H9 (cell line): ENCODE measurements around the gene DDX60. TPM values are rescaled to one million over a fixed set of nuclear protein-coding genes. Genes with fewer than 3 reads are reported as not detected.

Experiments
- DNase-seq: peaks from one replicate; pipeline ENCODE4 v3.0.0-alpha.2; 2017
- H2AFZ ChIP-seq: one replicate; pipeline ENCODE4 v1.6.1; 2013; ENCODE audit warnings: mild to moderate bottlenecking, low read length, control low read depth, moderate library complexity
- H2AK5ac ChIP-seq: 2 replicates; pipeline ENCODE4 v1.6.1; 2013; ENCODE audit warnings: low read length, control low read depth, mixed read lengths; ENCODE audit not compliant: insufficient read length
- H2BK120ac ChIP-seq: one replicate; pipeline ENCODE4 v1.6.1; 2013; ENCODE audit warnings: low read depth, mild to moderate bottlenecking, low read length, control low read depth, inconsistent platforms; ENCODE audit not compliant: poor library complexity, severe bottlenecking
- H2BK12ac ChIP-seq: 2 replicates; pipeline ENCODE4 v1.6.1; 2013; ENCODE audit warnings: low read length, control low read depth, mixed read lengths, low read depth; ENCODE audit not compliant: insufficient read length
- H2BK15ac ChIP-seq: 2 replicates; pipeline ENCODE4 v1.6.1; 2013; ENCODE audit warnings: low read depth, low read length, control low read depth
- H2BK20ac ChIP-seq: one replicate; pipeline ENCODE4 v1.6.1; 2013; ENCODE audit warnings: low read depth, mild to moderate bottlenecking, low read length, control low read depth, inconsistent platforms; ENCODE audit not compliant: poor library complexity, severe bottlenecking
- H2BK5ac ChIP-seq: 2 replicates; pipeline ENCODE4 v1.6.1; 2013; ENCODE audit warnings: low read length, control low read depth, mixed read lengths; ENCODE audit not compliant: insufficient read length
- H3K14ac ChIP-seq: 2 replicates; pipeline ENCODE4 v1.6.1; 2013; ENCODE audit warnings: low read length, control low read depth; ENCODE audit not compliant: insufficient read depth
- H3K18ac ChIP-seq: 2 replicates; pipeline ENCODE4 v1.6.1; 2013; ENCODE audit warnings: low read depth, mild to moderate bottlenecking, mixed read lengths, low read length, control low read depth; ENCODE audit not compliant: insufficient read length
- H3K23ac ChIP-seq: 2 replicates; pipeline ENCODE4 v1.6.1; 2013; ENCODE audit warnings: low read length, control low read depth, mixed read lengths, low read depth; ENCODE audit not compliant: insufficient read length
- H3K23me2 ChIP-seq: 2 replicates; pipeline ENCODE4 v1.6.1; 2013; ENCODE audit warnings: low read depth, mild to moderate bottlenecking, mixed read lengths, low read length, control low read depth; ENCODE audit not compliant: insufficient read length, poor library complexity, severe bottlenecking
- H3K27ac ChIP-seq: 2 replicates; pipeline ENCODE4 v1.5.1; 2013; ENCODE audit warnings: low read length, control low read depth, mixed read lengths, low read depth; ENCODE audit not compliant: insufficient read length
- H3K27me3 ChIP-seq: 2 replicates; pipeline ENCODE4 v1.6.1; 2013; ENCODE audit warnings: low read length, control low read depth, inconsistent platforms; ENCODE audit not compliant: insufficient read depth
- H3K4ac ChIP-seq: 2 replicates; pipeline ENCODE4 v1.6.1; 2013; ENCODE audit warnings: low read depth, mild to moderate bottlenecking, control low read depth, inconsistent platforms, low read length, moderate library complexity
- H3K4me1 ChIP-seq: 2 replicates; pipeline ENCODE4 v1.6.1; 2013; ENCODE audit warnings: low read length, control low read depth, inconsistent platforms; ENCODE audit not compliant: insufficient read depth
- H3K4me2 ChIP-seq: 2 replicates; pipeline ENCODE4 v1.6.1; 2013; ENCODE audit warnings: low read length, control low read depth, mixed read lengths; ENCODE audit not compliant: insufficient read length, insufficient read depth
- H3K56ac ChIP-seq: 2 replicates; pipeline ENCODE4 v1.6.1; 2013; ENCODE audit warnings: low read depth, mild to moderate bottlenecking, mixed read lengths, low read length, control low read depth; ENCODE audit not compliant: insufficient read length
- H3K79me1 ChIP-seq: 2 replicates; pipeline ENCODE4 v1.6.1; 2013; ENCODE audit warnings: low read depth, mild to moderate bottlenecking, moderate library complexity, low read length, control low read depth, inconsistent platforms; ENCODE audit not compliant: insufficient read depth, poor library complexity, severe bottlenecking
- H3K79me2 ChIP-seq: 2 replicates; pipeline ENCODE4 v1.6.1; 2013; ENCODE audit warnings: low read length, control low read depth, inconsistent platforms; ENCODE audit not compliant: insufficient read depth
- H3K9ac ChIP-seq: 2 replicates; pipeline ENCODE4 v1.6.1; 2013; ENCODE audit warnings: low read length, control low read depth, mixed read lengths; ENCODE audit not compliant: insufficient read length; ENCODE audit errors: extremely low read depth
- H3K9me3 ChIP-seq: one replicate; pipeline ENCODE4 v1.6.1; 2013; ENCODE audit warnings: low read depth, low read length, inconsistent platforms; ENCODE audit not compliant: control insufficient read depth
- H3T11ph ChIP-seq: one replicate; pipeline ENCODE4 v1.6.1; 2013; ENCODE audit warnings: mild to moderate bottlenecking, low read length, control low read depth, inconsistent platforms
- H4K20me1 ChIP-seq: one replicate; pipeline ENCODE4 v1.6.1; 2013; ENCODE audit not compliant: control insufficient read depth, insufficient read length, insufficient read depth
- H4K5ac ChIP-seq: 2 replicates; pipeline ENCODE4 v1.6.1; 2013; ENCODE audit warnings: low read depth, mild to moderate bottlenecking, mixed read lengths, low read length, control low read depth; ENCODE audit not compliant: insufficient read length
- H4K8ac ChIP-seq: replicated peaks from 2 replicates; pipeline ENCODE4 v1.6.1; 2013; ENCODE audit warnings: low read length, control low read depth, mixed read lengths, low read depth; ENCODE audit not compliant: insufficient read length
- H4K91ac ChIP-seq: 2 replicates; pipeline ENCODE4 v1.6.1; 2013; ENCODE audit warnings: low read depth, mild to moderate bottlenecking, moderate library complexity, mixed read lengths, low read length, control low read depth; ENCODE audit not compliant: insufficient read length
- H3K27ac Mint-ChIP-seq, 3 experiments: 2 replicates in 2 of 3; 3 replicates in 1 of 3; pipeline ENCODE4 v1.8.0; 2020 to 2021; ENCODE audit warnings: mixed read lengths in 3 of 3, mild to moderate bottlenecking in 1 of 3, moderate library complexity in 1 of 3
- H3K27me3 Mint-ChIP-seq: 2 replicates; pipeline ENCODE4 v1.8.0; 2021; ENCODE audit warnings: low read depth, mild to moderate bottlenecking, moderate library complexity, mixed read lengths
- H3K36me3 Mint-ChIP-seq, 3 experiments: 2 replicates in 2 of 3; 3 replicates in 1 of 3; pipeline ENCODE4 v1.8.0; 2020 to 2021; ENCODE audit warnings: low read depth in 3 of 3, mixed read lengths in 3 of 3; ENCODE audit not compliant: insufficient read depth in 1 of 3
- H3K4me1 Mint-ChIP-seq, 2 experiments: 2 replicates each; pipeline ENCODE4 v1.8.0; 2020; ENCODE audit warnings: mixed read lengths in 2 of 2
- H3K4me3 Mint-ChIP-seq, 2 experiments: 2 replicates in 1 of 2; 3 replicates in 1 of 2; pipeline ENCODE4 v1.8.0; 2020 to 2021; ENCODE audit warnings: mild to moderate bottlenecking in 2 of 2, mixed read lengths in 2 of 2, moderate library complexity in 1 of 2
- H3K9me3 Mint-ChIP-seq, 2 experiments: 2 replicates in 1 of 2; 3 replicates in 1 of 2; pipeline ENCODE4 v1.8.0; 2020; ENCODE audit warnings: mild to moderate bottlenecking in 2 of 2, mixed read lengths in 2 of 2, moderate library complexity in 1 of 2
- WGBS: extraction: QIAGEN DNeasy Blood & Tissue Kit; methylation state at CpG from one replicate; pipeline ENCODE4 v1.1.7; 2013; ENCODE audit warnings: missing lambda C conversion rate, low lambda C conversion rate, mixed read lengths; ENCODE audit not compliant: insufficient read length; ENCODE audit errors: extremely low coverage; 5-methylcytosine and 5-hydroxymethylcytosine counted together
- total RNA-seq: library from RNA; stranded (reverse); gene quantifications from 2 replicates; pipeline ENCODE4 v1.2.1, GENCODE V29; 2021
- TF ChIP-seq, protein P1 (sequence below): fragments of 200-600 bp; sonication (generic); conservative IDR thresholded peaks from 3 replicates; pipeline ENCODE4 v1.8.0; 2021; ENCODE audit warnings: antibody characterized with exemption, mild to moderate bottlenecking

The DDX60 gene
- total RNA-seq, 1 experiment from 2014 or later, result 3.9 TPM

DNA sequence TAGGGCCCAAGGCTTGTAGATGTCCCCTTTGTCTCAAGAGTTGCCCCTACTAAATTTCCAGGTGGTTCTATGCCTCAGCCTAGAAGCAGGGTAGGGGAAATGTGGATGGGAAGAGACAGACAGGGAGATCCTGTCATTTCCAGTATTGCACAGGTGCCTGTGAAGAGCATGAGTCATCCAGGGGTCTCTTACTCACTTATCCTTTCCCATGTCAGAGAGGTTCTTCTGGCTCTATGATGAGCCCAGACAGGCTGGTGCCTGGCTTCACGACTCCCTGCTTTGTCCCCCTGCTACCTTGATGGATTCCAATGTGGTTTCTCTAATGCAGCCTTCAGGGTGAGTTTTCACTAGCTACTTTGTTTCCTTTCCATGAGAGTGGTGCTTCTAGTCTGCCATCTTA, 35.2 kb upstream of the DDX60 start:
- no peak overlapping the region for H3K18ac ChIP-seq
- no peak overlapping the region for H3K23ac ChIP-seq
- no peaks in the 10 kb centered on the region for H3K79me1 ChIP-seq
- H4K5ac ChIP-seq, result no peak overlapping the region
- H3K27ac ChIP-seq, result no peak overlapping the region
- H2BK15ac ChIP-seq, result no peak overlapping the region
- no peaks in the 10 kb centered on the region for H3K9me3 ChIP-seq
- H3K4me1 ChIP-seq, result no peaks in the 10 kb centered on the region
- no peak overlapping the region for H2BK120ac ChIP-seq
- Mint-ChIP-seq H3K9me3 (peaks cover 0 to 2% of the 10 kb centered on the region in 2 experiments; a peak in 3 of 5 replicates), H3K27ac (no peak overlapping the region), H3K27me3 (no peaks in the 10 kb centered on the region; the same call in 1 of the 2 replicates), H3K4me3 (no peak overlapping the region), H3K4me1 (peaks cover 0 to 4% of the 10 kb centered on the region in 2 experiments; a peak in 2 of 4 replicates), H3K36me3 (no peaks in the 10 kb centered on the region; a peak in 1 of 7 replicates)
- no CpG with 5 or more reads among the region's 1 CpG for WGBS
- no peak for DNase-seq
- no peak overlapping the region for H2AK5ac ChIP-seq
- H3K79me2 ChIP-seq, result no peaks in the 10 kb centered on the region
- H3K9ac ChIP-seq, result no peak overlapping the region
- H2BK20ac ChIP-seq, result no peak overlapping the region
- H4K20me1 ChIP-seq, result no peaks in the 10 kb centered on the region
- no peak overlapping the region for H3K4me2 ChIP-seq
- H3K4ac ChIP-seq, result no peak overlapping the region
- no peaks in the 10 kb centered on the region for H3K23me2 ChIP-seq
- no peak overlapping the region for H4K91ac ChIP-seq
- H3K27me3 ChIP-seq, result no peaks in the 10 kb centered on the region
- no peak overlapping the region for H3K14ac ChIP-seq
- H3K56ac ChIP-seq, result no peak overlapping the region
- no peak overlapping the region for H2BK12ac ChIP-seq
- no peak overlapping the region for H4K8ac ChIP-seq
- H3T11ph ChIP-seq, result no peak overlapping the region
- TF ChIP-seq, protein P1, sequence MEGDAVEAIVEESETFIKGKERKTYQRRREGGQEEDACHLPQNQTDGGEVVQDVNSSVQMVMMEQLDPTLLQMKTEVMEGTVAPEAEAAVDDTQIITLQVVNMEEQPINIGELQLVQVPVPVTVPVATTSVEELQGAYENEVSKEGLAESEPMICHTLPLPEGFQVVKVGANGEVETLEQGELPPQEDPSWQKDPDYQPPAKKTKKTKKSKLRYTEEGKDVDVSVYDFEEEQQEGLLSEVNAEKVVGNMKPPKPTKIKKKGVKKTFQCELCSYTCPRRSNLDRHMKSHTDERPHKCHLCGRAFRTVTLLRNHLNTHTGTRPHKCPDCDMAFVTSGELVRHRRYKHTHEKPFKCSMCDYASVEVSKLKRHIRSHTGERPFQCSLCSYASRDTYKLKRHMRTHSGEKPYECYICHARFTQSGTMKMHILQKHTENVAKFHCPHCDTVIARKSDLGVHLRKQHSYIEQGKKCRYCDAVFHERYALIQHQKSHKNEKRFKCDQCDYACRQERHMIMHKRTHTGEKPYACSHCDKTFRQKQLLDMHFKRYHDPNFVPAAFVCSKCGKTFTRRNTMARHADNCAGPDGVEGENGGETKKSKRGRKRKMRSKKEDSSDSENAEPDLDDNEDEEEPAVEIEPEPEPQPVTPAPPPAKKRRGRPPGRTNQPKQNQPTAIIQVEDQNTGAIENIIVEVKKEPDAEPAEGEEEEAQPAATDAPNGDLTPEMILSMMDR, result no peak
- no peak overlapping the region for H2AFZ ChIP-seq
- no peak overlapping the region for H2BK5ac ChIP-seq
